Measurements from ENCODE around the gene ORC2. TPM values are rescaled to one million over a fixed set of nuclear protein-coding genes. Genes with fewer than 3 reads are reported as not detected.

ORC2 gene
- polyA plus RNA-seq, 1 of the 3 experiments (the other 2 are of a cell fraction), result 3.9 TPM

GRCh38 chr2:200864176-200865034, 99.1 kb downstream of the ORC2 start, which contains the start of gene CLK1:
TSS of gene CLK1 (minus strand) at chr2:200864658. CDS start at chr2:200861862, 2,796 bp downstream.
- H3K9me3 ChIP-seq, result no peaks in the 10 kb centered on the region
- 5% methylated on average over 50 of the region's 89 CpGs for WGBS (ENCODE audit: low lambda C conversion rate)
- H3K27ac ChIP-seq (ENCODE audit: low read depth in 2 of 2, low read length in 1 of 2), result peak within 1 kb of the TSS; percentile 97
- H3K9me2 ChIP-seq, result no peaks in the 10 kb centered on the region
- POLR2A ChIA-PET, result interaction anchor here (0.6 to 2.0 kb wide), 10 partner anchors 11 to 587 kb away, joined by 3 to 17 read pairs (median 4); partner anchors contain the start of genes BZW1, CFLAR, NIF3L1 and PPIL3
- H4K20me1 ChIP-seq (ENCODE audit: insufficient read depth), result peaks cover 42% of the 10 kb centered on the region
- peaks cover 20 to 27% of the 10 kb centered on the region in 2 experiments; a peak in 3 of 4 replicates for H3K4me1 ChIP-seq (ENCODE audit: control insufficient read depth in 1 of 2, insufficient read depth in 2 of 2, low read depth in 1 of 2, low read length in 1 of 2)
- peak within 1 kb of the TSS; percentile 99 for H2AFZ ChIP-seq (ENCODE audit: low read depth)
- H3K4me3 ChIP-seq (ENCODE audit: low read depth in 2 of 2, low read length in 1 of 2), result peak within 1 kb of the TSS; percentile 94 to 96
- no peaks in the 10 kb centered on the region for H3K27me3 ChIP-seq (ENCODE audit: insufficient read depth)
- H3K4me2 ChIP-seq, result peak within 1 kb of the TSS; percentile 73
- peak; percentile 95 for DNase-seq
- peaks cover 23 to 32% of the 10 kb centered on the region in 2 experiments for H3K36me3 ChIP-seq (replicated peaks in 1 of 2; ENCODE audit: control insufficient read depth in 1 of 2, insufficient read depth in 2 of 2, low read length in 1 of 2)
- peaks cover 51% of the 10 kb centered on the region for H3K79me2 ChIP-seq (ENCODE audit: insufficient read depth)
- H3F3A ChIP-seq (replicated peaks; ENCODE audit: insufficient read depth), result peaks cover 21% of the 10 kb centered on the region
- H3K9ac ChIP-seq, result peak within 1 kb of the TSS; percentile 96
- CTCF ChIA-PET, result interaction anchor here (1.3 to 1.5 kb wide), 2 partner anchors 151 to 205 kb away, joined by 3 to 8 read pairs; no protein-coding TSS in a partner anchor
- TF ChIP-seq FOSL2 (IDR thresholded peaks at IDR 0.05; ENCODE audit: borderline replicate concordance, low read depth) (no peak), GATA2 (CRISPR knock-in tag; IDR thresholded peaks at IDR 0.05) (no peak), GABPA (IDR thresholded peaks at IDR 0.05; ENCODE audit: low read depth) (peak; percentile 36), NFIC (IDR thresholded peaks at IDR 0.05; ENCODE audit: borderline replicate concordance) (no peak), RFX5 (IDR thresholded peaks at IDR 0.05; ENCODE audit: low read length) (0 out of 2 replicates have a peak, but pooled peaks have one; percentile 50), NRF1 (IDR thresholded peaks at IDR 0.05; ENCODE audit: low read depth, low read length) (peak; percentile 66), IRF3 (IDR thresholded peaks at IDR 0.05; ENCODE audit: low read depth, low read length) (no peak; the same call in 1 of the 2 replicates), ELF1 (IDR thresholded peaks at IDR 0.05) (no peak), USF2 (IDR thresholded peaks at IDR 0.05; ENCODE audit: borderline replicate concordance, low read depth, low read length) (no peak), SIN3A (IDR thresholded peaks at IDR 0.05; ENCODE audit: borderline replicate concordance, low read depth, low read length) (peak; percentile 94), EZH2phosphoT487 (IDR thresholded peaks at IDR 0.05; ENCODE audit: borderline replicate concordance, low read depth) (no peak), FOXJ3 (CRISPR knock-in tag; IDR thresholded peaks at IDR 0.05) (peak; percentile 17; the same call in 1 of the 2 replicates), CTCF (IDR thresholded peaks at IDR 0.05) (no peak), RCOR1 (IDR thresholded peaks at IDR 0.05; ENCODE audit: low read length) (peak; percentile 43; the same call in 1 of the 2 replicates), MXI1 (IDR thresholded peaks at IDR 0.05; ENCODE audit: low read depth, low read length) (peak; percentile 95), USF1 (IDR thresholded peaks at IDR 0.05; ENCODE audit: borderline replicate concordance, low read depth) (no peak; the same call in 1 of the 2 replicates), SMC3 (IDR thresholded peaks at IDR 0.05; ENCODE audit: low read depth, low read length) (no peak), FOXM1 (IDR thresholded peaks at IDR 0.05; ENCODE audit: low read depth) (peak; percentile 27; the same call in 1 of the 2 replicates), TAF1 (IDR thresholded peaks at IDR 0.05; ENCODE audit: borderline replicate concordance, low read depth, low read length) (peak; percentile 91), MEF2A (IDR thresholded peaks at IDR 0.05; ENCODE audit: borderline replicate concordance, low read depth) (no peak), TCF12 (IDR thresholded peaks at IDR 0.05) (0 out of 2 replicates have a peak, but pooled peaks have one; percentile 3), JUND (IDR thresholded peaks at IDR 0.05) (no peak), ZBTB33 (IDR thresholded peaks at IDR 0.05; ENCODE audit: borderline replicate concordance, low read depth) (0 out of 2 replicates have a peak, but pooled peaks have one; percentile 11), CHD2 (IDR thresholded peaks at IDR 0.05; ENCODE audit: low read length, partially characterized antibody) (peak; percentile 84), TEAD4 (IDR thresholded peaks at IDR 0.05; ENCODE audit: borderline replicate concordance, insufficient read depth) (peak; percentile 100), RAD21 (IDR thresholded peaks at IDR 0.05; ENCODE audit: low read length) (no peak)

All from SK-N-SH (cell line).